Thoracic aorta (tissue), 2 donors: ENCODE results near the gene FOXA1. TPM values are rescaled to one million over a fixed set of nuclear protein-coding genes. Genes with fewer than 3 reads are reported as not detected.

Experiments
- ATAC-seq: fragments of 150-250 bp; one replicate; pipeline ENCODE4 v1.8.0; 2017; ENCODE audit warnings: low read depth; ENCODE audit not compliant: insufficient number of reproducible peaks, low FRiP score
- DNase-seq: peaks from one replicate; pipeline ENCODE4 v3.0.0-alpha.2; 2020; ENCODE audit warnings: low spot score
- H3K27ac ChIP-seq, 2 donors: fragments of 200-600 bp; sonication (generic); 1 replicate in 1 of 2; 2 replicates in 1 of 2; pipeline ENCODE4 v1.5.1; 2016; ENCODE audit warnings: mild to moderate bottlenecking in 2 of 2, moderate library complexity in 2 of 2
- H3K27me3 ChIP-seq: fragments of 200-600 bp; sonication (generic); replicated peaks from 2 replicates; pipeline ENCODE4 v1.6.0; 2016; ENCODE audit warnings: mild to moderate bottlenecking; ENCODE audit not compliant: insufficient read depth
- H3K36me3 ChIP-seq: fragments of 200-600 bp; sonication (generic); one replicate; pipeline ENCODE4 v1.5.1; 2016
- H3K4me1 ChIP-seq, 2 donors: fragments of 200-600 bp; sonication (generic); 1 replicate in 1 of 2; 2 replicates in 1 of 2; pipeline versions ENCODE4 v1.5.1 to v1.6.0; 2016; ENCODE audit warnings: low read depth in 2 of 2, mild to moderate bottlenecking in 1 of 2; ENCODE audit not compliant: control insufficient read depth in 1 of 2
- H3K4me3 ChIP-seq: fragments of 200-600 bp; sonication (generic); 2 replicates; pipeline ENCODE4 v1.5.1; 2016; ENCODE audit warnings: mild to moderate bottlenecking
- H3K9me3 ChIP-seq: fragments of 200-600 bp; sonication (generic); 2 replicates; pipeline ENCODE4 v1.5.1; 2016
- CTCF ChIP-seq: fragments of 200-600 bp; sonication (generic); IDR thresholded peaks from one replicate; pipeline ENCODE4 v1.5.1; 2019; ENCODE audit warnings: antibody characterized with exemption
- total RNA-seq, 2 donors: library from RNA; depleted of rRNA; stranded (reverse); fragments of >200 nt; gene quantifications; one replicate each; pipeline versions ENCODE4 v1.1.0 to v1.2.3, GENCODE V29; 2016

FOXA1 gene
- total RNA-seq, 2 donors from 2014 or later = not detected

- H3K4me3 ChIP-seq = no peak overlapping the region
- no peak for DNase-seq
- no peak for TF ChIP-seq CTCF
- no peaks in the 10 kb centered on the region for H3K4me1 ChIP-seq
- no peaks in the 10 kb centered on the region for H3K36me3 ChIP-seq
- H3K9me3 ChIP-seq = no peaks in the 10 kb centered on the region
- no peak for ATAC-seq
- no peak overlapping the region for H3K27ac ChIP-seq
- H3K27me3 ChIP-seq = no peaks in the 10 kb centered on the region
Observed at GRCh38 chr14:37637341-37637740, 42.3 kb upstream of the FOXA1 start.

GRCh38 chr14:37625597-37626595, 30.8 kb upstream of the FOXA1 start:
- Histone ChIP-seq H3K4me1 (peaks cover 4 to 9% of the 10 kb centered on the region in 2 donors), H3K27me3 (peaks cover 11% of the 10 kb centered on the region), H3K36me3 (no peaks in the 10 kb centered on the region), H3K27ac (no peak overlapping the region), H3K4me3 (no peak overlapping the region), H3K9me3 (no peaks in the 10 kb centered on the region)
- no peak for DNase-seq
- no peak for ATAC-seq
- no peak for TF ChIP-seq CTCF

- no peak for TF ChIP-seq CTCF
- ATAC-seq (no peak), DNase-seq (no peak)
- Histone ChIP-seq H3K9me3 (no peaks in the 10 kb centered on the region), H3K27me3 (peaks cover 11% of the 10 kb centered on the region), H3K36me3 (no peaks in the 10 kb centered on the region), H3K4me1 (peaks cover 4 to 9% of the 10 kb centered on the region in 2 donors), H3K4me3 (no peak overlapping the region), H3K27ac (no peak overlapping the region)
Observed at GRCh38 chr14:37623971-37624370, 28.9 kb upstream of the FOXA1 start.

GRCh38 chr14:37623426-37623951, 28.4 kb upstream of the FOXA1 start:
- no peak for TF ChIP-seq CTCF
- Histone ChIP-seq H3K4me1 (peaks cover 4 to 9% of the 10 kb centered on the region in 2 donors), H3K36me3 (no peaks in the 10 kb centered on the region), H3K27me3 (peaks cover 11% of the 10 kb centered on the region), H3K9me3 (no peaks in the 10 kb centered on the region), H3K27ac (no peak overlapping the region), H3K4me3 (no peak overlapping the region)
- DNase-seq (no peak), ATAC-seq (no peak)

GRCh38 chr14:37622231-37622923, 27.3 kb upstream of the FOXA1 start:
- Histone ChIP-seq H3K4me1 (peaks cover 4 to 9% of the 10 kb centered on the region in 2 donors), H3K27ac (no peak overlapping the region), H3K27me3 (peaks cover 11% of the 10 kb centered on the region), H3K4me3 (peak overlapping the region; percentile 40), H3K36me3 (no peaks in the 10 kb centered on the region), H3K9me3 (no peaks in the 10 kb centered on the region)
- DNase-seq = no peak
- ATAC-seq = no peak
- TF ChIP-seq CTCF = no peak
